SKM-1 (cell line): ENCODE results near the gene FGF14.

Experiments used
- DNase-seq: peaks from one replicate; lab custom pipeline; 2025; ENCODE audit not compliant: unreplicated experiment; lab: John Stamatoyannopoulos, UW

FGF14 gene

GRCh38 chr13:102198418-102199311 lies 203.2 kb downstream of the FGF14 start:
- no peak for DNase-seq

GRCh38 chr13:102197193-102197592 lies 204.7 kb downstream of the FGF14 start:
- no peak for DNase-seq

- DNase-seq: no peak
Observed at GRCh38 chr13:102195566-102196462, 206.0 kb downstream of the FGF14 start.

GRCh38 chr13:102192858-102193257 lies 209.0 kb downstream of the FGF14 start:
- DNase-seq: no peak

- no peak for DNase-seq
Observed at GRCh38 chr13:102191951-102192502, 209.8 kb downstream of the FGF14 start.

- no peak for DNase-seq
Observed at GRCh38 chr13:102190930-102191329, 210.9 kb downstream of the FGF14 start.

- DNase-seq: no peak
Observed at GRCh38 chr13:102187313-102187712, 214.5 kb downstream of the FGF14 start.

GRCh38 chr13:102185375-102185984 lies 216.4 kb downstream of the FGF14 start:
- DNase-seq: no peak

- DNase-seq: no peak
Observed at GRCh38 chr13:102183509-102184182, 218.2 kb downstream of the FGF14 start.

- DNase-seq: no peak
Observed at GRCh38 chr13:102182170-102182569, 219.7 kb downstream of the FGF14 start.

- no peak for DNase-seq
Observed at GRCh38 chr13:102177431-102177830, 224.4 kb downstream of the FGF14 start.

- no peak for DNase-seq
Observed at GRCh38 chr13:102176846-102177245, 225.0 kb downstream of the FGF14 start.

- no peak for DNase-seq
Observed at GRCh38 chr13:102172406-102172805, 229.4 kb downstream of the FGF14 start.

- no peak for DNase-seq
Observed at GRCh38 chr13:102170305-102170704, 231.5 kb downstream of the FGF14 start.

GRCh38 chr13:102169471-102170015 lies 232.3 kb downstream of the FGF14 start:
- DNase-seq: no peak

GRCh38 chr13:102152790-102153189 lies 249.1 kb downstream of the FGF14 start:
- DNase-seq: no peak

GRCh38 chr13:102147353-102147752 lies 254.5 kb downstream of the FGF14 start:
- no peak for DNase-seq

GRCh38 chr13:102145750-102146149 lies 256.1 kb downstream of the FGF14 start:
- DNase-seq: no peak

- DNase-seq: no peak
Observed at GRCh38 chr13:102142473-102142826, 259.4 kb downstream of the FGF14 start.
